DOHH2 (cell line): Measurements from ENCODE around the gene MRTO4.

Experiments
- EZH2phosphoT487 ChIP-seq: fragments of 200-600 bp; sonication (generic); IDR thresholded peaks from 2 replicates; pipeline ENCODE4 v1.6.1; 2017; ENCODE audit warnings: borderline replicate concordance, mild to moderate bottlenecking, antibody characterized with exemption, low read length, moderate library complexity, mixed read lengths
- TF ChIP-seq, protein P1 (sequence below): fragments of 200-600 bp; sonication (generic); IDR thresholded peaks from one replicate; pipeline ENCODE4 v1.5.1; 2014; ENCODE audit warnings: antibody characterized with exemption, mild to moderate bottlenecking, low read depth, low read length; ENCODE audit not compliant: poor library complexity, severe bottlenecking

DNA sequence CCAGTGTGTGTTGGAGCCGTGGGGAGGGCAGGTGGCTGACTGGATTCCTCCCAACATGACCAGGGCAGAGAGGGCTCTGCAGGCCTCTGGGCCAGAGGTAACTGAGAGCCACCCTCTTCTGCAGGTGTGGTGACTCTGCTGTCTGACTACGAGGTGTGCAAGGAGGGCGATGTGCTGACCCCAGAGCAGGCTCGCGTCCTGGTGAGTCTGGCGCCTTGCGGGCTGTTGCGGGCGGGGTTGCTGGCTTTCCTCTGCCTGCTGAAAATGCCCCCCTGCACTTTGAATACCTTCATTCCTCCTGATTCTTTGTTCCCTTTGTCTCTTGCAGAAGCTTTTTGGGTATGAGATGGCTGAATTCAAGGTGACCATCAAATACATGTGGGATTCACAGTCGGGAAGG is 6.7 kb downstream of the MRTO4 start:
- TF ChIP-seq, protein P1, sequence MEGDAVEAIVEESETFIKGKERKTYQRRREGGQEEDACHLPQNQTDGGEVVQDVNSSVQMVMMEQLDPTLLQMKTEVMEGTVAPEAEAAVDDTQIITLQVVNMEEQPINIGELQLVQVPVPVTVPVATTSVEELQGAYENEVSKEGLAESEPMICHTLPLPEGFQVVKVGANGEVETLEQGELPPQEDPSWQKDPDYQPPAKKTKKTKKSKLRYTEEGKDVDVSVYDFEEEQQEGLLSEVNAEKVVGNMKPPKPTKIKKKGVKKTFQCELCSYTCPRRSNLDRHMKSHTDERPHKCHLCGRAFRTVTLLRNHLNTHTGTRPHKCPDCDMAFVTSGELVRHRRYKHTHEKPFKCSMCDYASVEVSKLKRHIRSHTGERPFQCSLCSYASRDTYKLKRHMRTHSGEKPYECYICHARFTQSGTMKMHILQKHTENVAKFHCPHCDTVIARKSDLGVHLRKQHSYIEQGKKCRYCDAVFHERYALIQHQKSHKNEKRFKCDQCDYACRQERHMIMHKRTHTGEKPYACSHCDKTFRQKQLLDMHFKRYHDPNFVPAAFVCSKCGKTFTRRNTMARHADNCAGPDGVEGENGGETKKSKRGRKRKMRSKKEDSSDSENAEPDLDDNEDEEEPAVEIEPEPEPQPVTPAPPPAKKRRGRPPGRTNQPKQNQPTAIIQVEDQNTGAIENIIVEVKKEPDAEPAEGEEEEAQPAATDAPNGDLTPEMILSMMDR, result no peak
- no peak for TF ChIP-seq EZH2phosphoT487
